ENCODE measurements around the gene NFIX. TPM values are rescaled to one million over a fixed set of nuclear protein-coding genes. Genes with fewer than 3 reads are reported as not detected.

NFIX gene
- total and polyA plus RNA-seq, 2 of the 13 experiments (the other 11 are each of a cell fraction or from before 2014, with no cell fraction given), result 3.4 to 5.4 TPM

DNA sequence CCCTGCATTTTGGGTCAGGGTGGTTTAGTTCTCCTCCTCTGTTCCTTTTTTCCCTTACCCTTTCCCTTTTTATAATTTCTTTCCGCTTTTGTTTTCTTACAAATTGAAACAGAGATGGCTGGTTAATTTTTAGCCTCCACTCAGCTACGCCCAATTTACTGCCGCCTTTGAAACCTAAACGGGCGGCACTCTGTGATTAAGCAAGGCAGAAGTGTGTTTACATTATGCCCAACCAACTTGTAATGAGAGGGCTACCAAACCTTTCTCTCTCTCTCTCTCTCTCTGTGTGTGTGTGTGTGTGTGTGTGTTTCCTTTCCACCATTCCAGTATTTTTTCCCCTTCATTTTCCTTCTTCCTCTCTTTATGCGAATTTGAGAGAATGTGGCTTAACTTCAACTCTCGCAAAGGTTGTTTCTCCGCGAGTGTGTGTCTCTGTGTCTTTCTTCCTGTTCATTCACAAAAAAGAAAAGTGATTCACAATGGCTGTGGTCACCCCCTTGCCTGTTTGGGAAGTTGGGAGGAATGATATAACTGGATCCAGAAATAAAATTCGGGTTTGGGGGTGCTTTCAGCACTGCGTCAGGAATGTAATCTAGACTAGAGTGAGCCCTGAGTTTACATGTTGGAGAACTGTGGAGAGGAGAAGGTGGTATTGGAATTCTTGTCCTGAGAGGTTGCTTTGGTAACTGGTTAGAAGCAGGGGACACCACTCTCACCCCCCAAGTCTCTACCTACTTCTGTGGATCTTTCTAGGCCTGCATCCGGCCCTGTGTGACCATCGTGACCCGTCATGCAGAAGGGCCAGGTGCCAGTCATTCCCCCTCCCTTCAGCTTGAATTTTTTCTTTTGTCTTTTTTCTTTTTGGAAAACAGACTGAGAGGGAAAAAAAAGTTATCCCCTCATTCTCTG, 31.4 kb downstream of the NFIX start (continued):
- TF ChIP-seq, protein P1, sequence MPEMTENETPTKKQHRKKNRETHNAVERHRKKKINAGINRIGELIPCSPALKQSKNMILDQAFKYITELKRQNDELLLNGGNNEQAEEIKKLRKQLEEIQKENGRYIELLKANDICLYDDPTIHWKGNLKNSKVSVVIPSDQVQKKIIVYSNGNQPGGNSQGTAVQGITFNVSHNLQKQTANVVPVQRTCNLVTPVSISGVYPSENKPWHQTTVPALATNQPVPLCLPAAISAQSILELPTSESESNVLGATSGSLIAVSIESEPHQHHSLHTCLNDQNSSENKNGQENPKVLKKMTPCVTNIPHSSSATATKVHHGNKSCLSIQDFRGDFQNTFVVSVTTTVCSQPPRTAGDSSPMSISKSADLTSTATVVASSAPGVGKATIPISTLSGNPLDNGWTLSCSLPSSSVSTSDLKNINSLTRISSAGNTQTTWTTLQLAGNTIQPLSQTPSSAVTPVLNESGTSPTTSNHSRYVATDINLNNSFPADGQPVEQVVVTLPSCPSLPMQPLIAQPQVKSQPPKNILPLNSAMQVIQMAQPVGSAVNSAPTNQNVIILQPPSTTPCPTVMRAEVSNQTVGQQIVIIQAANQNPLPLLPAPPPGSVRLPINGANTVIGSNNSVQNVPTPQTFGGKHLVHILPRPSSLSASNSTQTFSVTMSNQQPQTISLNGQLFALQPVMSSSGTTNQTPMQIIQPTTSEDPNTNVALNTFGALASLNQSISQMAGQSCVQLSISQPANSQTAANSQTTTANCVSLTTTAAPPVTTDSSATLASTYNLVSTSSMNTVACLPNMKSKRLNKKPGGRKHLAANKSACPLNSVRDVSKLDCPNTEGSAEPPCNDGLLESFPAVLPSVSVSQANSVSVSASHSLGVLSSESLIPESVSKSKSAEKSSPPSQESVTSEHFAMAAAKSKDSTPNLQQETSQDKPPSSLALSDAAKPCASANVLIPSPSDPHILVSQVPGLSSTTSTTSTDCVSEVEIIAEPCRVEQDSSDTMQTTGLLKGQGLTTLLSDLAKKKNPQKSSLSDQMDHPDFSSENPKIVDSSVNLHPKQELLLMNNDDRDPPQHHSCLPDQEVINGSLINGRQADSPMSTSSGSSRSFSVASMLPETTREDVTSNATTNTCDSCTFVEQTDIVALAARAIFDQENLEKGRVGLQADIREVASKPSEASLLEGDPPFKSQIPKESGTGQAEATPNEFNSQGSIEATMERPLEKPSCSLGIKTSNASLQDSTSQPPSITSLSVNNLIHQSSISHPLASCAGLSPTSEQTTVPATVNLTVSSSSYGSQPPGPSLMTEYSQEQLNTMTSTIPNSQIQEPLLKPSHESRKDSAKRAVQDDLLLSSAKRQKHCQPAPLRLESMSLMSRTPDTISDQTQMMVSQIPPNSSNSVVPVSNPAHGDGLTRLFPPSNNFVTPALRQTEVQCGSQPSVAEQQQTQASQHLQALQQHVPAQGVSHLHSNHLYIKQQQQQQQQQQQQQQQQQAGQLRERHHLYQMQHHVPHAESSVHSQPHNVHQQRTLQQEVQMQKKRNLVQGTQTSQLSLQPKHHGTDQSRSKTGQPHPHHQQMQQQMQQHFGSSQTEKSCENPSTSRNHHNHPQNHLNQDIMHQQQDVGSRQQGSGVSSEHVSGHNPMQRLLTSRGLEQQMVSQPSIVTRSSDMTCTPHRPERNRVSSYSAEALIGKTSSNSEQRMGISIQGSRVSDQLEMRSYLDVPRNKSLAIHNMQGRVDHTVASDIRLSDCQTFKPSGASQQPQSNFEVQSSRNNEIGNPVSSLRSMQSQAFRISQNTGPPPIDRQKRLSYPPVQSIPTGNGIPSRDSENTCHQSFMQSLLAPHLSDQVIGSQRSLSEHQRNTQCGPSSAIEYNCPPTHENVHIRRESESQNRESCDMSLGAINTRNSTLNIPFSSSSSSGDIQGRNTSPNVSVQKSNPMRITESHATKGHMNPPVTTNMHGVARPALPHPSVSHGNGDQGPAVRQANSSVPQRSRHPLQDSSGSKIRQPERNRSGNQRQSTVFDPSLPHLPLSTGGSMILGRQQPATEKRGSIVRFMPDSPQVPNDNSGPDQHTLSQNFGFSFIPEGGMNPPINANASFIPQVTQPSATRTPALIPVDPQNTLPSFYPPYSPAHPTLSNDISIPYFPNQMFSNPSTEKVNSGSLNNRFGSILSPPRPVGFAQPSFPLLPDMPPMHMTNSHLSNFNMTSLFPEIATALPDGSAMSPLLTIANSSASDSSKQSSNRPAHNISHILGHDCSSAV (CRISPR knock-in tag; IDR thresholded peaks at IDR 0.05; ENCODE audit: borderline replicate concordance), result no peak
- TF ChIP-seq, protein P2, sequence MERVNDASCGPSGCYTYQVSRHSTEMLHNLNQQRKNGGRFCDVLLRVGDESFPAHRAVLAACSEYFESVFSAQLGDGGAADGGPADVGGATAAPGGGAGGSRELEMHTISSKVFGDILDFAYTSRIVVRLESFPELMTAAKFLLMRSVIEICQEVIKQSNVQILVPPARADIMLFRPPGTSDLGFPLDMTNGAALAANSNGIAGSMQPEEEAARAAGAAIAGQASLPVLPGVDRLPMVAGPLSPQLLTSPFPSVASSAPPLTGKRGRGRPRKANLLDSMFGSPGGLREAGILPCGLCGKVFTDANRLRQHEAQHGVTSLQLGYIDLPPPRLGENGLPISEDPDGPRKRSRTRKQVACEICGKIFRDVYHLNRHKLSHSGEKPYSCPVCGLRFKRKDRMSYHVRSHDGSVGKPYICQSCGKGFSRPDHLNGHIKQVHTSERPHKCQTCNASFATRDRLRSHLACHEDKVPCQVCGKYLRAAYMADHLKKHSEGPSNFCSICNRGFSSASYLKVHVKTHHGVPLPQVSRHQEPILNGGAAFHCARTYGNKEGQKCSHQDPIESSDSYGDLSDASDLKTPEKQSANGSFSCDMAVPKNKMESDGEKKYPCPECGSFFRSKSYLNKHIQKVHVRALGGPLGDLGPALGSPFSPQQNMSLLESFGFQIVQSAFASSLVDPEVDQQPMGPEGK (CRISPR knock-in tag; IDR thresholded peaks at IDR 0.05), result peak; percentile 79
- TF ChIP-seq, protein P3, sequence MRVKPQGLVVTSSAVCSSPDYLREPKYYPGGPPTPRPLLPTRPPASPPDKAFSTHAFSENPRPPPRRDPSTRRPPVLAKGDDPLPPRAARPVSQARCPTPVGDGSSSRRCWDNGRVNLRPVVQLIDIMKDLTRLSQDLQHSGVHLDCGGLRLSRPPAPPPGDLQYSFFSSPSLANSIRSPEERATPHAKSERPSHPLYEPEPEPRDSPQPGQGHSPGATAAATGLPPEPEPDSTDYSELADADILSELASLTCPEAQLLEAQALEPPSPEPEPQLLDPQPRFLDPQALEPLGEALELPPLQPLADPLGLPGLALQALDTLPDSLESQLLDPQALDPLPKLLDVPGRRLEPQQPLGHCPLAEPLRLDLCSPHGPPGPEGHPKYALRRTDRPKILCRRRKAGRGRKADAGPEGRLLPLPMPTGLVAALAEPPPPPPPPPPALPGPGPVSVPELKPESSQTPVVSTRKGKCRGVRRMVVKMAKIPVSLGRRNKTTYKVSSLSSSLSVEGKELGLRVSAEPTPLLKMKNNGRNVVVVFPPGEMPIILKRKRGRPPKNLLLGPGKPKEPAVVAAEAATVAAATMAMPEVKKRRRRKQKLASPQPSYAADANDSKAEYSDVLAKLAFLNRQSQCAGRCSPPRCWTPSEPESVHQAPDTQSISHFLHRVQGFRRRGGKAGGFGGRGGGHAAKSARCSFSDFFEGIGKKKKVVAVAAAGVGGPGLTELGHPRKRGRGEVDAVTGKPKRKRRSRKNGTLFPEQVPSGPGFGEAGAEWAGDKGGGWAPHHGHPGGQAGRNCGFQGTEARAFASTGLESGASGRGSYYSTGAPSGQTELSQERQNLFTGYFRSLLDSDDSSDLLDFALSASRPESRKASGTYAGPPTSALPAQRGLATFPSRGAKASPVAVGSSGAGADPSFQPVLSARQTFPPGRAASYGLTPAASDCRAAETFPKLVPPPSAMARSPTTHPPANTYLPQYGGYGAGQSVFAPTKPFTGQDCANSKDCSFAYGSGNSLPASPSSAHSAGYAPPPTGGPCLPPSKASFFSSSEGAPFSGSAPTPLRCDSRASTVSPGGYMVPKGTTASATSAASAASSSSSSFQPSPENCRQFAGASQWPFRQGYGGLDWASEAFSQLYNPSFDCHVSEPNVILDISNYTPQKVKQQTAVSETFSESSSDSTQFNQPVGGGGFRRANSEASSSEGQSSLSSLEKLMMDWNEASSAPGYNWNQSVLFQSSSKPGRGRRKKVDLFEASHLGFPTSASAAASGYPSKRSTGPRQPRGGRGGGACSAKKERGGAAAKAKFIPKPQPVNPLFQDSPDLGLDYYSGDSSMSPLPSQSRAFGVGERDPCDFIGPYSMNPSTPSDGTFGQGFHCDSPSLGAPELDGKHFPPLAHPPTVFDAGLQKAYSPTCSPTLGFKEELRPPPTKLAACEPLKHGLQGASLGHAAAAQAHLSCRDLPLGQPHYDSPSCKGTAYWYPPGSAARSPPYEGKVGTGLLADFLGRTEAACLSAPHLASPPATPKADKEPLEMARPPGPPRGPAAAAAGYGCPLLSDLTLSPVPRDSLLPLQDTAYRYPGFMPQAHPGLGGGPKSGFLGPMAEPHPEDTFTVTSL (CRISPR knock-in tag; IDR thresholded peaks at IDR 0.05; ENCODE audit: borderline replicate concordance), result peak; percentile 71; the same call in 1 of the 2 replicates
- no peak for TF ChIP-seq NFYC (CRISPR knock-in tag; IDR thresholded peaks at IDR 0.05)
- peak; percentile 95 for TF ChIP-seq LCORL (IDR thresholded peaks at IDR 0.05)
- peak; percentile 87; the same call in 1 of the 2 replicates for TF ChIP-seq LCORL (CRISPR knock-in tag; IDR thresholded peaks at IDR 0.05)
- no peak for TF ChIP-seq KLF15 (CRISPR knock-in tag; IDR thresholded peaks at IDR 0.05; ENCODE audit: borderline replicate concordance)
- peak; percentile 91 for TF ChIP-seq CEBPB (IDR thresholded peaks at IDR 0.05; ENCODE audit: borderline replicate concordance, low read depth, low read length)
- TF ChIP-seq NR3C1 (CRISPR knock-in tag; IDR thresholded peaks at IDR 0.05), result no peak
- no peak for TF ChIP-seq THAP8 (CRISPR knock-in tag; IDR thresholded peaks at IDR 0.05; ENCODE audit: borderline replicate concordance)
- TF ChIP-seq BRCA1 (CRISPR knock-in tag; IDR thresholded peaks at IDR 0.05), result no peak
